ENCODE results near the gene SUN2. TPM values are rescaled to one million over a fixed set of nuclear protein-coding genes. Genes with fewer than 3 reads are reported as not detected.

SUN2 gene
- total RNA-seq, 1 donor from 2014 or later = 51.6 TPM

GRCh38 chr22:38720350-38720749, 35.4 kb downstream of the SUN2 start:
- Histone ChIP-seq H3K4me3 (ENCODE audit: low read depth, low read length) (no peak overlapping the region), H3K27me3 (ENCODE audit: control insufficient read depth, insufficient read depth, low read length) (no peaks in the 10 kb centered on the region), H3K36me3 (ENCODE audit: control insufficient read depth, insufficient read depth, low read length) (peaks cover 41% of the 10 kb centered on the region)
- no peak for TF ChIP-seq CTCF (IDR thresholded peaks at IDR 0.05; ENCODE audit: insufficient read depth, low read length, severe bottlenecking)
- DNase-seq (ENCODE audit: low read depth) = no peak
- FAIRE-seq = no peak

GRCh38 chr22:38719196-38719595, 36.6 kb downstream of the SUN2 start:
- H3K4me3 ChIP-seq (ENCODE audit: low read depth, low read length) = no peak overlapping the region
- peaks cover 35% of the 10 kb centered on the region for H3K36me3 ChIP-seq (ENCODE audit: control insufficient read depth, insufficient read depth, low read length)
- TF ChIP-seq CTCF (IDR thresholded peaks at IDR 0.05; ENCODE audit: insufficient read depth, low read length, severe bottlenecking) = no peak
- no peak for DNase-seq (ENCODE audit: low read depth)
- H3K27me3 ChIP-seq (ENCODE audit: control insufficient read depth, insufficient read depth, low read length) = no peaks in the 10 kb centered on the region
- no peak for FAIRE-seq

GRCh38 chr22:38718414-38718813, 37.4 kb downstream of the SUN2 start:
- peak; percentile 13 for FAIRE-seq
- H3K36me3 ChIP-seq (ENCODE audit: control insufficient read depth, insufficient read depth, low read length) = peaks cover 31% of the 10 kb centered on the region
- H3K4me3 ChIP-seq (ENCODE audit: low read depth, low read length) = no peak overlapping the region
- no peaks in the 10 kb centered on the region for H3K27me3 ChIP-seq (ENCODE audit: control insufficient read depth, insufficient read depth, low read length)
- TF ChIP-seq CTCF (IDR thresholded peaks at IDR 0.05; ENCODE audit: insufficient read depth, low read length, severe bottlenecking) = peak; percentile 75
- DNase-seq (ENCODE audit: low read depth) = peak; percentile 88

GRCh38 chr22:38717244-38717643, 38.6 kb downstream of the SUN2 start:
- Histone ChIP-seq H3K36me3 (ENCODE audit: control insufficient read depth, insufficient read depth, low read length) (peaks cover 27% of the 10 kb centered on the region), H3K4me3 (ENCODE audit: low read depth, low read length) (no peak overlapping the region), H3K27me3 (ENCODE audit: control insufficient read depth, insufficient read depth, low read length) (no peaks in the 10 kb centered on the region)
- no peak for DNase-seq (ENCODE audit: low read depth)
- TF ChIP-seq CTCF (IDR thresholded peaks at IDR 0.05; ENCODE audit: insufficient read depth, low read length, severe bottlenecking) = no peak
- FAIRE-seq = no peak

- FAIRE-seq = peak; percentile 91
- H3K4me3 ChIP-seq (ENCODE audit: low read depth, low read length) = no peak overlapping the region
- TF ChIP-seq CTCF (IDR thresholded peaks at IDR 0.05; ENCODE audit: insufficient read depth, low read length, severe bottlenecking) = no peak
- DNase-seq (ENCODE audit: low read depth) = no peak
- H3K36me3 ChIP-seq (ENCODE audit: control insufficient read depth, insufficient read depth, low read length) = peaks cover 25% of the 10 kb centered on the region
- H3K27me3 ChIP-seq (ENCODE audit: control insufficient read depth, insufficient read depth, low read length) = no peaks in the 10 kb centered on the region
Measured at GRCh38 chr22:38716826-38717225, 39.0 kb downstream of the SUN2 start.

- peaks cover 21% of the 10 kb centered on the region for H3K36me3 ChIP-seq (ENCODE audit: control insufficient read depth, insufficient read depth, low read length)
- FAIRE-seq = no peak
- no peak overlapping the region for H3K4me3 ChIP-seq (ENCODE audit: low read depth, low read length)
- H3K27me3 ChIP-seq (ENCODE audit: control insufficient read depth, insufficient read depth, low read length) = no peaks in the 10 kb centered on the region
- TF ChIP-seq CTCF (IDR thresholded peaks at IDR 0.05; ENCODE audit: insufficient read depth, low read length, severe bottlenecking) = no peak
- DNase-seq (ENCODE audit: low read depth) = no peak
Measured at GRCh38 chr22:38716271-38716670, 39.5 kb downstream of the SUN2 start.

Data from bronchial epithelial cell (primary cell).